Measurements from ENCODE around the gene NUP93.

GRCh38 chr16:56743840-56744239 lies 13.9 kb downstream of the NUP93 start:
- TF ChIP-seq CREB1 (IDR thresholded peaks at IDR 0.05), result 0 out of 2 replicates have a peak, but pooled peaks have one; percentile 9
- TF ChIP-seq GABPA (IDR thresholded peaks at IDR 0.05; ENCODE audit: borderline replicate concordance, insufficient read depth, low read length), result no peak
- TF ChIP-seq EP300 (IDR thresholded peaks at IDR 0.05; ENCODE audit: borderline replicate concordance in 1 of 2, low read depth in 2 of 2, low read length in 2 of 2), result no peak
- TF ChIP-seq POLR2AphosphoS5 (IDR thresholded peaks at IDR 0.05; ENCODE audit: low read depth, low read length), result no peak

All from H1 (cell line).